Mesenchymal stem cell (in vitro differentiated cells and primary cell): ENCODE data around the gene ASMTL.

Experiments used
- DNase-seq: peaks from one replicate; pipeline ENCODE4 v3.0.0-alpha.2; 2013
- H2AFZ ChIP-seq: one replicate; pipeline ENCODE4 v1.6.1; 2013; ENCODE audit warnings: low read depth, mild to moderate bottlenecking, control low read depth, inconsistent platforms, low read length, moderate library complexity
- H2AK5ac ChIP-seq: 2 replicates; pipeline ENCODE4 v1.6.1; 2013; ENCODE audit warnings: low read length, moderate library complexity, mild to moderate bottlenecking, inconsistent platforms; ENCODE audit not compliant: severe bottlenecking
- H2BK120ac ChIP-seq: one replicate; pipeline ENCODE4 v1.6.1; 2013; ENCODE audit warnings: low read depth, mild to moderate bottlenecking, inconsistent platforms, low read length, moderate library complexity
- H2BK12ac ChIP-seq, 2 experiments: one replicate each; pipeline ENCODE4 v1.6.1; 2013; ENCODE audit warnings: inconsistent platforms in 2 of 2, low read length in 2 of 2, mild to moderate bottlenecking in 2 of 2, moderate library complexity in 2 of 2, control low read depth in 1 of 2
- H2BK15ac ChIP-seq: one replicate; pipeline ENCODE4 v1.6.1; 2013; ENCODE audit warnings: mild to moderate bottlenecking, low read depth, inconsistent platforms; ENCODE audit not compliant: poor library complexity, severe bottlenecking
- H2BK5ac ChIP-seq: 2 replicates; pipeline ENCODE4 v1.6.1; 2013; ENCODE audit warnings: low read depth, mild to moderate bottlenecking, low read length, control low read depth, inconsistent platforms; ENCODE audit not compliant: poor library complexity, severe bottlenecking
- H3K14ac ChIP-seq, 2 experiments: one replicate each; pipeline ENCODE4 v1.6.1; 2013; ENCODE audit warnings: inconsistent platforms in 2 of 2, low read length in 2 of 2, control low read depth in 1 of 2, mild to moderate bottlenecking in 1 of 2, moderate library complexity in 1 of 2
- H3K18ac ChIP-seq, 2 experiments: one replicate each; pipeline ENCODE4 v1.6.1; 2013; ENCODE audit warnings: inconsistent platforms in 2 of 2, low read length in 2 of 2, control low read depth in 1 of 2, low read depth in 1 of 2, mild to moderate bottlenecking in 1 of 2
- H3K23ac ChIP-seq, 2 experiments: one replicate each; pipeline ENCODE4 v1.6.1; 2013; ENCODE audit warnings: inconsistent platforms in 2 of 2, low read length in 2 of 2, mild to moderate bottlenecking in 2 of 2, moderate library complexity in 2 of 2, control low read depth in 1 of 2
- H3K27ac ChIP-seq: 2 replicates; pipeline ENCODE4 v1.5.1; 2013; ENCODE audit warnings: mild to moderate bottlenecking, moderate library complexity, low read length, control low read depth, inconsistent platforms; ENCODE audit not compliant: poor library complexity, severe bottlenecking
- H3K27me3 ChIP-seq, 2 experiments: 2 replicates each; pipeline versions ENCODE4 v1.6.1 to v1.7.0; 2013; ENCODE audit warnings: low read length in 2 of 2, mild to moderate bottlenecking in 2 of 2, moderate library complexity in 2 of 2, control low read depth in 1 of 2, inconsistent platforms in 1 of 2; ENCODE audit not compliant: control insufficient read depth in 1 of 2, insufficient read depth in 1 of 2
- H3K36me3 ChIP-seq, 2 experiments: 2 replicates each; pipeline versions ENCODE4 v1.6.1 to v1.7.0; 2013; ENCODE audit warnings: low read length in 2 of 2, control low read depth in 1 of 2, inconsistent platforms in 1 of 2, low read depth in 1 of 2, mild to moderate bottlenecking in 1 of 2; ENCODE audit not compliant: insufficient read depth in 2 of 2, control insufficient read depth in 1 of 2
- H3K4ac ChIP-seq, 2 experiments: one replicate each; pipeline ENCODE4 v1.6.1; 2013; ENCODE audit warnings: inconsistent platforms in 2 of 2, low read length in 2 of 2, mild to moderate bottlenecking in 2 of 2, moderate library complexity in 2 of 2, control low read depth in 1 of 2, low read depth in 1 of 2
- H3K4me1 ChIP-seq: 2 replicates; pipeline ENCODE4 v1.6.1; 2013; ENCODE audit warnings: low read depth, low read length, control low read depth; ENCODE audit not compliant: control insufficient read depth, insufficient read depth
- H3K4me2 ChIP-seq: 2 replicates; pipeline ENCODE4 v1.6.1; 2013; ENCODE audit warnings: low read length, mild to moderate bottlenecking, inconsistent platforms; ENCODE audit not compliant: poor library complexity, severe bottlenecking
- H3K4me3 ChIP-seq, 2 experiments: 2 replicates each; pipeline versions ENCODE4 v1.5.1 to v1.7.0; 2013; ENCODE audit warnings: low read length in 2 of 2, mild to moderate bottlenecking in 2 of 2, control low read depth in 1 of 2, low read depth in 1 of 2; ENCODE audit not compliant: insufficient read depth in 1 of 2
- H3K79me1 ChIP-seq: replicated peaks from 2 replicates; pipeline ENCODE4 v1.6.1; 2013; ENCODE audit warnings: mild to moderate bottlenecking, control low read depth, low read length, inconsistent platforms; ENCODE audit not compliant: poor library complexity, severe bottlenecking
- H3K9ac ChIP-seq: 2 replicates; pipeline ENCODE4 v1.7.0; 2013; ENCODE audit warnings: mild to moderate bottlenecking, low read length, moderate library complexity
- H3K9me3 ChIP-seq: 2 replicates; pipeline ENCODE4 v1.7.0; 2013; ENCODE audit warnings: mild to moderate bottlenecking, low read length; ENCODE audit not compliant: control insufficient read depth
- H4K8ac ChIP-seq: one replicate; pipeline ENCODE4 v1.6.1; 2013; ENCODE audit warnings: inconsistent platforms, mild to moderate bottlenecking, low read length, moderate library complexity
- H4K91ac ChIP-seq: one replicate; pipeline ENCODE4 v1.6.1; 2013; ENCODE audit warnings: mild to moderate bottlenecking, low read length, inconsistent platforms
- WGBS: methylation state at CpG from one replicate; pipeline ENCODE4 v1.1.7; 2013; ENCODE audit warnings: mixed read lengths; 5-methylcytosine and 5-hydroxymethylcytosine counted together

The ASMTL gene

DNA sequence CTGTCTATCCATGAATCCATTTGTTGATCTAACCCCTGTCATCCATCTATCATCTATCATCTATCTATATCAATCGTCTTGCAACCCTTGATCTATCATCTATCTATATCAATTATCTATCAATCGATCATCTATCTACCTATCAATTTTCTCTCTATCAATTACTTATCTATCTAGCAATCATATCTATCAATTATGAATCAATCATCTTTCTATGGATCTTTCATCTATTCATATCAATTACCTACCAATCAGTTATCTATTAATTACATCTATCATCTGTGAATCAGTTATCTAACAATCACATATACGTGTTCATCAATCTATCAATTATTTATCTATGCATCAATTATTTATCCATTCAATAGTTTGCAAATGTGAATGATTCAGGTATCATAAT lies 24.5 kb upstream of the ASMTL start:
- no peak overlapping the region for H3K9ac ChIP-seq
- no peak overlapping the region for H3K27ac ChIP-seq
- no peak overlapping the region for H2BK5ac ChIP-seq
- H3K4me1 ChIP-seq, result peaks cover 8% of the 10 kb centered on the region
- H3K79me1 ChIP-seq, result no peaks in the 10 kb centered on the region
- H3K9me3 ChIP-seq, result peaks cover 11% of the 10 kb centered on the region
- no peak overlapping the region for H3K4ac ChIP-seq
- H3K14ac ChIP-seq, result no peak overlapping the region
- no peaks in the 10 kb centered on the region for H3K36me3 ChIP-seq
- H2BK120ac ChIP-seq, result no peak overlapping the region
- H2BK12ac ChIP-seq, result no peak overlapping the region
- no peak overlapping the region for H3K4me3 ChIP-seq
- H4K8ac ChIP-seq, result no peak overlapping the region
- no peak overlapping the region for H2BK15ac ChIP-seq
- no peak overlapping the region for H3K23ac ChIP-seq
- no peak overlapping the region for H2AK5ac ChIP-seq
- 93% methylated on average over 2 of the region's 3 CpGs for WGBS
- H3K18ac ChIP-seq, result no peak overlapping the region
- DNase-seq, result no peak
- H2AFZ ChIP-seq, result no peak overlapping the region
- H3K27me3 ChIP-seq, result peaks cover under 1 to 3% of the 10 kb centered on the region in 2 experiments
- no peak overlapping the region for H3K4me2 ChIP-seq
- no peak overlapping the region for H4K91ac ChIP-seq

DNA sequence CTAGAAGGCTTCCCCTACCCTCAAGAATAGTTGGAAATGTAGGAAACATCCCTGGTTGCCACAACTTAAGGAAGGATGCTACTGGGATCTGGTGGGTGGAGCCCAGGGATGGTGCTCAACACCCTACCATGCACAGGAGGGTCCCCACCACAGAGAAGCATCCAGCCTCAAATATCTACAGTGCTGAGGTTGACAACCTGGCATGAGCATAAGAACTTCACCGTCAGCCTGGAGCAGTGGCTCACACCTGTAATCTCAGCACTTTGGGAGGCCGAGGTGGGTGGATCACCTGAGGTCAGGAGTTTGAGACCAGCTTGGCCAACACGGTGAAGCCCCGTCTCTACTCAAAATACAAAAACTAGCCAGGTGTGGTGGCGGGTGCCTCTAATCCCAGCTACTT lies 24.0 kb upstream of the ASMTL start:
- no peak overlapping the region for H4K8ac ChIP-seq
- no peak overlapping the region for H3K4me2 ChIP-seq
- no peaks in the 10 kb centered on the region for H3K79me1 ChIP-seq
- H3K9ac ChIP-seq, result no peak overlapping the region
- DNase-seq, result no peak
- H4K91ac ChIP-seq, result no peak overlapping the region
- H2BK5ac ChIP-seq, result no peak overlapping the region
- WGBS, result 94% methylated on average over 4 of the region's 5 CpGs
- H3K36me3 ChIP-seq, result no peaks in the 10 kb centered on the region
- no peak overlapping the region for H3K4ac ChIP-seq
- no peak overlapping the region for H2AK5ac ChIP-seq
- H3K4me1 ChIP-seq, result peaks cover 6% of the 10 kb centered on the region
- H3K27me3 ChIP-seq, result peaks cover 0 to 3% of the 10 kb centered on the region in 2 experiments
- no peak overlapping the region for H3K23ac ChIP-seq
- no peak overlapping the region for H3K14ac ChIP-seq
- H2BK15ac ChIP-seq, result no peak overlapping the region
- H3K27ac ChIP-seq, result no peak overlapping the region
- H3K18ac ChIP-seq, result no peak overlapping the region
- no peak overlapping the region for H2AFZ ChIP-seq
- no peak overlapping the region for H3K4me3 ChIP-seq
- H2BK120ac ChIP-seq, result no peak overlapping the region
- H3K9me3 ChIP-seq, result peaks cover 11% of the 10 kb centered on the region
- no peak overlapping the region for H2BK12ac ChIP-seq

DNA sequence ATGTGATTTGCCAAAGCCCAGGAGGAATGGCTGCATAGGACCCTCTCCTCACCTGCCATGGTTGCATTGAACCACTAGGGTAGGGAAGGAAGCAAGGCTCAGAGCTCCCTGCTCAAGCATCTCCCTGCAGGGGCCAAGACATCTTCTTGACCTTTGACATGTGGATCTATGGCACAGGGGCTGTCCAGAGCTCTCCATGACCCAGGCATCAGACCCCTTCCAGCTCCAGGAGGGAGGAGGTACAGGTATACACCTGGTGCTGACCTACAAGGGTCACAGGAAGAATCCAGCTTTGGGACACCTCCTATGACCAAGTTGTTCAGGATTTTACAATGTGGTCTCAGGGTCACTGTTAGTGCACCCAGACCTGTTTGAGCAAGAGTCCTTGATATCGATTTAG lies 23.2 kb upstream of the ASMTL start:
- no CpG with 5 or more reads among the region's 1 CpG for WGBS
- Histone ChIP-seq H2BK15ac (no peak overlapping the region), H3K27ac (no peak overlapping the region), H3K4me1 (no peaks in the 10 kb centered on the region), H2BK120ac (no peak overlapping the region), H3K14ac (no peak overlapping the region), H3K9me3 (peaks cover 11% of the 10 kb centered on the region), H3K4me2 (no peak overlapping the region), H3K9ac (no peak overlapping the region), H4K91ac (no peak overlapping the region), H3K23ac (no peak overlapping the region), H2BK12ac (no peak overlapping the region), H3K18ac (no peak overlapping the region), H2AK5ac (no peak overlapping the region), H3K4me3 (no peak overlapping the region), H3K27me3 (peaks cover 0 to 3% of the 10 kb centered on the region in 2 experiments), H3K4ac (no peak overlapping the region), H3K36me3 (no peaks in the 10 kb centered on the region), H3K79me1 (no peaks in the 10 kb centered on the region), H2AFZ (no peak overlapping the region), H2BK5ac (no peak overlapping the region), H4K8ac (no peak overlapping the region)
- DNase-seq, result no peak

DNA sequence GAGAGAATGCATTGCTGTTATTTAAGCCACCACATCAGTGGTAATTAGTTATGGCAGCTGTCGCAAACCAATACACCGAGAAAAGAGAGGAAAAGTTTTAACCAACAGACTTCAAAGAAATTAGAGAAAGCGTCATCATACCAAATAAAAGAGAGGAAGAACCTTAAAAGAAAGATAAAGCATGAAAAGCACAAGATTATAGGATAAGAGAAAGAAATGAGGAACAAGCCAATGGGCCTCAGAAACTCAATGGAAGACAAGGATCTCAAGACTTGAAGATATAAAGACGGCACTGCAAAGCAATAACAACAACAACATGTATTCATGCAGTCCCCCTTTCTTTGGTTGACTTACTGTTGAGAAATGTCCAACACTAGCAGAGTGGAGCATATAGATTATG lies 22.8 kb upstream of the ASMTL start:
- no peaks in the 10 kb centered on the region for H3K79me1 ChIP-seq
- H3K4me3 ChIP-seq, result no peak overlapping the region
- DNase-seq, result no peak
- H3K4me1 ChIP-seq, result no peaks in the 10 kb centered on the region
- no peak overlapping the region for H2BK15ac ChIP-seq
- no peak overlapping the region for H3K23ac ChIP-seq
- no peak overlapping the region for H3K14ac ChIP-seq
- H3K9ac ChIP-seq, result no peak overlapping the region
- no peaks in the 10 kb centered on the region for H3K36me3 ChIP-seq
- H3K4ac ChIP-seq, result no peak overlapping the region
- H3K27me3 ChIP-seq, result peaks cover 0 to 3% of the 10 kb centered on the region in 2 experiments
- no peak overlapping the region for H4K91ac ChIP-seq
- no peak overlapping the region for H2AK5ac ChIP-seq
- H2BK12ac ChIP-seq, result no peak overlapping the region
- H4K8ac ChIP-seq, result no peak overlapping the region
- no peak overlapping the region for H2BK5ac ChIP-seq
- 84% methylated on average over 2 of the region's 4 CpGs for WGBS
- H2AFZ ChIP-seq, result no peak overlapping the region
- no peak overlapping the region for H3K27ac ChIP-seq
- H2BK120ac ChIP-seq, result no peak overlapping the region
- no peak overlapping the region for H3K4me2 ChIP-seq
- no peak overlapping the region for H3K18ac ChIP-seq
- peaks cover 11% of the 10 kb centered on the region for H3K9me3 ChIP-seq
